Body of pancreas (tissue), 4 donors: ENCODE data around the gene SPART. TPM values are rescaled to one million over a fixed set of nuclear protein-coding genes. Genes with fewer than 3 reads are reported as not detected.

Experiments used
- ATAC-seq: fragments of 150-250 bp; one replicate; pipeline ENCODE4 v1.9.1; 2016
- DNase-seq, 4 donors: peaks; one replicate each; pipeline ENCODE4 v3.0.0-alpha.2; 2019
- H3K27ac ChIP-seq, 4 donors: fragments of 200-600 bp; sonication (generic); 1 replicate in 3 of 4; 2 replicates in 1 of 4; pipeline versions ENCODE4 v1.5.1 to v1.6.1; 2016 to 2019; ENCODE audit warnings: mild to moderate bottlenecking in 1 of 4, mixed read lengths in 1 of 4, moderate library complexity in 1 of 4
- H3K27me3 ChIP-seq, 2 donors: fragments of 200-600 bp; sonication (generic); one replicate each; pipeline ENCODE4 v1.6.0; 2016; ENCODE audit warnings: mild to moderate bottlenecking in 1 of 2
- H3K36me3 ChIP-seq, 2 donors: fragments of 200-600 bp; sonication (generic); replicated peaks in 1 of 2; 2 replicates each; pipeline ENCODE4 v1.5.1; 2016; ENCODE audit warnings: low read depth in 2 of 2; ENCODE audit not compliant: insufficient read depth in 1 of 2
- H3K4me1 ChIP-seq: fragments of 200-600 bp; sonication (generic); one replicate; pipeline ENCODE4 v1.6.0; 2016
- H3K4me3 ChIP-seq, 2 donors: fragments of 200-600 bp; sonication (generic); 1 replicate in 1 of 2; 2 replicates in 1 of 2; pipeline ENCODE4 v1.5.1; 2016 to 2019
- H3K9me3 ChIP-seq, 3 donors: fragments of 200-600 bp; sonication (generic); 1 replicate in 2 of 3; 2 replicates in 1 of 3; pipeline ENCODE4 v1.5.1; 2016
- CTCF ChIP-seq, 7 experiments: fragments of 450-650 bp in 4 of 7; fragments of 200-600 bp in 3 of 7; sonication (generic) in 3 of 7; IDR thresholded peaks; one replicate each; pipeline ENCODE4 v1.5.1; 2016 to 2019; ENCODE audit warnings: antibody characterized with exemption in 7 of 7
- POLR2A ChIP-seq, 3 donors: fragments of 450-650 bp; IDR thresholded peaks; one replicate each; pipeline ENCODE4 v1.6.1; 2016; ENCODE audit warnings: antibody characterized with exemption in 3 of 3, mild to moderate bottlenecking in 2 of 3
- WGBS, 2 donors: methylation state at CpG; one replicate each; pipeline ENCODE4 v1.1.5; 2017; 5-methylcytosine and 5-hydroxymethylcytosine counted together
- intact Hi-C: fragments of 100-400 bp; cut with DNase I; formaldehyde crosslinking; loops from one replicate; pipeline ENCODE4 v1.15.1; 2023
- total RNA-seq, 2 donors: library from RNA; depleted of rRNA; stranded (reverse); fragments of >200 nt; gene quantifications; one replicate each; pipeline ENCODE4 v1.1.0, GENCODE V29; 2016

The SPART gene
- total RNA-seq, 2 donors from 2014 or later = 11.5 to 16.1 TPM

GRCh38 chr13:36297366-36298338 is 48.5 kb downstream of the SPART start, which contains the start of gene CCDC169:
Gene CCDC169 (minus strand): TSS chr13:36297814. CDS start chr13:36297719, 95 bp downstream.
- H3K27me3 ChIP-seq = no peaks in the 10 kb centered on the region
- H3K4me1 ChIP-seq = no peaks in the 10 kb centered on the region
- no peaks in the 10 kb centered on the region for H3K36me3 ChIP-seq
- no peaks in the 10 kb centered on the region for H3K9me3 ChIP-seq
- 0 to 1% methylated on average over 21 to 53 of the region's 53 CpGs for WGBS, 2 donors
- H3K27ac ChIP-seq = peak within 1 kb of the TSS in 1 of 4 donors; percentile 27
- peak; percentile 68 to 80 (median 70) for DNase-seq
- ATAC-seq = peak; percentile 88
- peak in 2 of 3 donors; percentile 14 to 24 for TF ChIP-seq POLR2A (IDR thresholded peaks at IDR 0.05)
- TF ChIP-seq CTCF (IDR thresholded peaks at IDR 0.05) = peak in 1 of 7 experiments; percentile 11
- peak within 1 kb of the TSS; percentile 6 to 41 for H3K4me3 ChIP-seq
- intact Hi-C loops = no loop called here

- Histone ChIP-seq H3K36me3 (no peaks in the 10 kb centered on the region), H3K27ac (no peak overlapping the region), H3K4me3 (no peak overlapping the region), H3K4me1 (no peaks in the 10 kb centered on the region), H3K27me3 (no peaks in the 10 kb centered on the region), H3K9me3 (no peaks in the 10 kb centered on the region)
- DNase-seq (no peak), ATAC-seq (no peak)
- intact Hi-C loops = no loop called here
- WGBS, 2 donors = 44 to 51% methylated on average over 3 of the region's 3 CpGs
- TF ChIP-seq POLR2A (IDR thresholded peaks at IDR 0.05) (no peak), CTCF (IDR thresholded peaks at IDR 0.05) (no peak)
Measured at GRCh38 chr13:36294096-36294495, 52.1 kb downstream of the SPART start.

- intact Hi-C loops = no loop called here
- no peaks in the 10 kb centered on the region for H3K27me3 ChIP-seq
- H3K4me1 ChIP-seq = no peaks in the 10 kb centered on the region
- no peak overlapping the region for H3K4me3 ChIP-seq
- no peak for TF ChIP-seq CTCF (IDR thresholded peaks at IDR 0.05)
- no peak for TF ChIP-seq POLR2A (IDR thresholded peaks at IDR 0.05)
- no peak for ATAC-seq
- no peak for DNase-seq
- H3K36me3 ChIP-seq = no peaks in the 10 kb centered on the region
- no peak overlapping the region for H3K27ac ChIP-seq
- no peaks in the 10 kb centered on the region for H3K9me3 ChIP-seq
- WGBS, 2 donors = 92 to 94% methylated on average over 1 of the region's 1 CpG
Measured at GRCh38 chr13:36293497-36293896, 52.7 kb downstream of the SPART start.

- Histone ChIP-seq H3K4me3 (no peak overlapping the region), H3K27ac (no peak overlapping the region), H3K27me3 (no peaks in the 10 kb centered on the region), H3K36me3 (no peaks in the 10 kb centered on the region), H3K4me1 (no peaks in the 10 kb centered on the region), H3K9me3 (no peaks in the 10 kb centered on the region)
- intact Hi-C loops = loop anchor here (10.0 kb wide), 1 partner anchor 446 kb away; no protein-coding TSS in a partner anchor
- TF ChIP-seq CTCF (IDR thresholded peaks at IDR 0.05) = no peak
- TF ChIP-seq POLR2A (IDR thresholded peaks at IDR 0.05) = no peak
- DNase-seq = no peak
- no peak for ATAC-seq
Measured at GRCh38 chr13:36288794-36289391, 57.3 kb downstream of the SPART start.
